CD8-positive, alpha-beta memory T cell (primary cell): Measurements from ENCODE around the gene HYAL4. TPM values are rescaled to one million over a fixed set of nuclear protein-coding genes. Genes with fewer than 3 reads are reported as not detected.
"Not testable (repeated sequence)": the region's sequence is repeated elsewhere in the genome, so short reads cannot be mapped to it uniquely, and the experiment has no call there.

Experiments used
- CTCF ChIA-PET: fragments of 350-600 bp; sonication (Branson Sonifier 250); formaldehyde crosslinking; loops from one replicate; lab custom pipeline; 2021; ENCODE audit warnings: antibody characterized with exemption; lab: Charles Lee
- POLR2A ChIA-PET: fragments of 350-600 bp; sonication (Branson Sonifier 250); formaldehyde crosslinking; loops from one replicate; lab custom pipeline; 2021; ENCODE audit warnings: antibody characterized with exemption; lab: Charles Lee
- DNase-seq, 5 donors: peaks; one replicate each; pipeline versions ENCODE4 v3.0.0 to v3.0.0-alpha.2; 2020 to 2022; ENCODE audit warnings: mixed read lengths in 1 of 5
- H3K27ac ChIP-seq: one replicate; pipeline ENCODE4 v1.7.0; 2013; ENCODE audit warnings: low read depth, mild to moderate bottlenecking, low read length, moderate library complexity
- H3K27me3 ChIP-seq: 2 replicates; pipeline ENCODE4 v1.7.0; 2013; ENCODE audit warnings: low read length, mild to moderate bottlenecking; ENCODE audit not compliant: insufficient read depth, poor library complexity, severe bottlenecking
- H3K36me3 ChIP-seq: 2 replicates; pipeline ENCODE4 v1.7.0; 2013; ENCODE audit warnings: mild to moderate bottlenecking, low read length, moderate library complexity; ENCODE audit not compliant: insufficient read depth
- H3K4me1 ChIP-seq: 2 replicates; pipeline ENCODE4 v1.7.0; 2013; ENCODE audit warnings: mild to moderate bottlenecking, low read length, moderate library complexity; ENCODE audit not compliant: insufficient read depth
- H3K4me3 ChIP-seq: 2 replicates; pipeline ENCODE4 v1.7.0; 2013; ENCODE audit warnings: mild to moderate bottlenecking, low read length
- H3K9me3 ChIP-seq: 2 replicates; pipeline ENCODE4 v1.7.0; 2013; ENCODE audit warnings: mild to moderate bottlenecking, low read length
- H3K27ac Mint-ChIP-seq, 8 donors: one replicate each; pipeline ENCODE4 v1.8.0; 2020 to 2021; ENCODE audit warnings: mixed read lengths in 8 of 8, mild to moderate bottlenecking in 6 of 8, inconsistent platforms in 3 of 8, moderate library complexity in 3 of 8
- H3K27me3 Mint-ChIP-seq, 2 donors: one replicate each; pipeline ENCODE4 v1.8.0; 2020 to 2021; ENCODE audit warnings: mixed read lengths in 2 of 2, mild to moderate bottlenecking in 1 of 2, moderate library complexity in 1 of 2
- H3K36me3 Mint-ChIP-seq, 3 donors: one replicate each; pipeline ENCODE4 v1.8.0; 2020 to 2021; ENCODE audit warnings: mixed read lengths in 3 of 3, inconsistent platforms in 1 of 3, mild to moderate bottlenecking in 1 of 3
- H3K4me1 Mint-ChIP-seq, 3 donors: one replicate each; pipeline ENCODE4 v1.8.0; 2020 to 2021; ENCODE audit warnings: mixed read lengths in 3 of 3, inconsistent platforms in 1 of 3, mild to moderate bottlenecking in 1 of 3
- H3K4me3 Mint-ChIP-seq, 7 donors: one replicate each; pipeline ENCODE4 v1.8.0; 2020 to 2021; ENCODE audit warnings: mixed read lengths in 7 of 7, mild to moderate bottlenecking in 6 of 7, moderate library complexity in 4 of 7, inconsistent platforms in 2 of 7
- H3K9me3 Mint-ChIP-seq, 5 donors: one replicate each; pipeline ENCODE4 v1.8.0; 2020 to 2022; ENCODE audit warnings: mixed read lengths in 5 of 5, mild to moderate bottlenecking in 3 of 5, moderate library complexity in 2 of 5, inconsistent platforms in 1 of 5
- polyA plus RNA-seq: library from polyadenylated mRNA; unstranded; fragments of 300-500 nt; fragmentation: Illumina TruSeq; gene quantifications from one replicate; pipeline ENCODE4 v1.2.3, GENCODE V29; 2021
- total RNA-seq, 2 experiments: library from RNA; stranded (reverse); gene quantifications; one replicate each; pipeline ENCODE4 v1.2.3, GENCODE V29; 2021

The HYAL4 gene
- total and polyA plus RNA-seq, 3 experiments from 2014 or later: not detected

- Mint-ChIP-seq H3K27me3 (peaks cover 1 to 12% of the 10 kb centered on the region in 2 donors), H3K4me1 (no peaks in the 10 kb centered on the region), H3K27ac (no peak overlapping the region), H3K9me3 (no peaks in the 10 kb centered on the region), H3K4me3 (no peak overlapping the region), H3K36me3 (no peaks in the 10 kb centered on the region)
- Histone ChIP-seq H3K9me3 (no peaks in the 10 kb centered on the region), H3K36me3 (no peaks in the 10 kb centered on the region), H3K27ac (no peak overlapping the region), H3K4me3 (no peak overlapping the region), H3K4me1 (no peaks in the 10 kb centered on the region), H3K27me3 (no peaks in the 10 kb centered on the region)
- CTCF ChIA-PET: interaction anchor here (2.1 kb wide), 1 partner anchor 14 kb away, joined by 5 read pairs; no protein-coding TSS in a partner anchor
- POLR2A ChIA-PET: no interaction called here
- no peak for DNase-seq
These were observed 34.7 kb downstream of the HYAL4 start for GRCh38 chr7:123879628-123880027.

- H3K4me3 ChIP-seq: no peak overlapping the region
- no peaks in the 10 kb centered on the region for H3K36me3 ChIP-seq
- H3K27ac ChIP-seq: no peak overlapping the region
- Mint-ChIP-seq H3K4me1 (no peaks in the 10 kb centered on the region), H3K27ac (no peak overlapping the region), H3K9me3 (no peaks in the 10 kb centered on the region), H3K27me3 (peaks cover 1 to 6% of the 10 kb centered on the region in 2 donors), H3K4me3 (no peak overlapping the region), H3K36me3 (no peaks in the 10 kb centered on the region)
- CTCF ChIA-PET: no interaction called here
- no peaks in the 10 kb centered on the region for H3K9me3 ChIP-seq
- POLR2A ChIA-PET: no interaction called here
- no peaks in the 10 kb centered on the region for H3K4me1 ChIP-seq
- DNase-seq: no peak
- no peaks in the 10 kb centered on the region for H3K27me3 ChIP-seq
These were observed 36.3 kb downstream of the HYAL4 start for GRCh38 chr7:123881300-123881699.

DNA sequence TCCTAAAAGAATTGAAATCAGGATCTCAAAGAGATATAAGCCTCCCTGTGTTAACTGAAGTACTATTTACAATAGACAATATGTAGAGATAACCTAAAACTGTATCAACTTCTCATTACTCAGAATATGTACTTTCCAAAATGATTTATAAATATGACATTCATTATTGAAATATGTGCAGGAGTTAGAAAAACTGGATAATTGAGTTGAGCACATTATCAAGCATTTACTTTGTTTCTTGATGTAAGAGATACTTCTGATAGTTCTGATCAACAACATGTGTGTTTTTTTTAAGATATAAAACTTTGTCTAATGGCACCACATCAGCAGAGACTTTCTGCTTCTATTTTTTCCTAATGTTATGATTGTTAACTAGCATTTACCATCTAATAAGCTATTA is 38.2 kb downstream of the HYAL4 start:
- Histone ChIP-seq H3K9me3 (no peaks in the 10 kb centered on the region), H3K4me1 (no peaks in the 10 kb centered on the region), H3K27ac (no peak overlapping the region), H3K27me3 (no peaks in the 10 kb centered on the region), H3K4me3 (no peak overlapping the region), H3K36me3 (no peaks in the 10 kb centered on the region)
- ChIA-PET CTCF (no interaction called here), POLR2A (no interaction called here)
- Mint-ChIP-seq H3K27ac (no peak overlapping the region), H3K27me3 (peaks cover 1 to 6% of the 10 kb centered on the region in 2 donors), H3K36me3 (no peaks in the 10 kb centered on the region), H3K4me3 (no peak overlapping the region), H3K9me3 (no peaks in the 10 kb centered on the region), H3K4me1 (no peaks in the 10 kb centered on the region)
- no peak for DNase-seq

- POLR2A ChIA-PET: no interaction called here
- no peaks in the 10 kb centered on the region for H3K36me3 ChIP-seq
- CTCF ChIA-PET: no interaction called here
- H3K27me3 ChIP-seq: no peaks in the 10 kb centered on the region
- Mint-ChIP-seq H3K4me3 (no peak overlapping the region), H3K4me1 (no peaks in the 10 kb centered on the region), H3K36me3 (no peaks in the 10 kb centered on the region), H3K27me3 (peaks cover 0 to 1% of the 10 kb centered on the region in 2 donors), H3K27ac (no peak overlapping the region), H3K9me3 (peaks cover 0 to 8% (median 4%) of the 10 kb centered on the region in 5 donors)
- no peak overlapping the region for H3K4me3 ChIP-seq
- H3K27ac ChIP-seq: no peak overlapping the region
- no peaks in the 10 kb centered on the region for H3K9me3 ChIP-seq
- no peaks in the 10 kb centered on the region for H3K4me1 ChIP-seq
- DNase-seq: no peak
These were observed 43.2 kb downstream of the HYAL4 start for GRCh38 chr7:123888192-123888591.

DNA sequence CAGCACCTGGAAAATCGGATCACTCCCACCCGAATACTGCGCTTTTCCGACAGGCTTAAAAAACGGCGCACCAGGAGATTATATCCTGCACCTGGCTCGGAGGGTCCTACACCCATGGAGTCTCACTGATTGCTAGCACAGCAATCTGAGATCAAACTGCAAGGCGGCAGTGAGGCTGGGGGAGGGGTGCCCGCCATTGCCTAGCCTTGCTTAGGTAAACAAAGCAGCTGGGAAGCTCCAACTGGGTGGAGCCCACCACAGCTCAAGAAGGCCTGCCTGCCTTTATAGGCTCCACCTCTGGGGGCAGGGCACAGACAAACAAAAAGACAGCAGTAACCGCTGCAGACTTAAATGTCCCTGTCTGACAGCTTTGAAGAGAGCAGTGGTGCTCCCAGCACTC is 49.8 kb downstream of the HYAL4 start:
- CTCF ChIA-PET, H3K27ac Mint-ChIP-seq, H3K36me3 Mint-ChIP-seq, H3K27ac ChIP-seq, POLR2A ChIA-PET, H3K27me3 Mint-ChIP-seq, H3K4me3 ChIP-seq, H3K4me1 ChIP-seq, H3K4me3 Mint-ChIP-seq, H3K36me3 ChIP-seq, H3K27me3 ChIP-seq, H3K4me1 Mint-ChIP-seq, H3K9me3 ChIP-seq, DNase-seq: not testable (repeated sequence)
- H3K9me3 Mint-ChIP-seq: peaks cover 6 to 21% (median 13%) of the 10 kb centered on the region in 5 donors

DNA sequence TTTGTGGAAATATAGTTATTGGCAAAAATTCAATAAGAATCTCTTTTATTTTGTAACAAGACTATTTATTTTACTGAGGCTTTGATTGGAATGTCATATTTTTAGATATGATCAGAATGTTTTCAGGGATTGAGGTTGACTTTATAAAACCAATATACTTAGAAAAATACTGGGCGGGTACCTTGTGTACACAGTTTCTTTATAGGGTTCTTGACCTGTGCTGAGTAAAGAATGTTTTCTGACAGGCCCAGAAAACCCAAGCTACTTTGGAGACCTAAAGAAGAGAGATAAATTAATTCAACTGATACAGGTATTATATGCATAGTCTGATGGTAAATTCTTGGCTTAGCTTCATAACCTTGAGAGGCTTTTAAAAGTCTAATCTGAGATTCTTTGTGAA is 56.1 kb downstream of the HYAL4 start:
- no peak for DNase-seq
- Mint-ChIP-seq H3K36me3 (no peaks in the 10 kb centered on the region), H3K27ac (no peak overlapping the region), H3K27me3 (no peaks in the 10 kb centered on the region), H3K4me3 (no peak overlapping the region), H3K4me1 (no peaks in the 10 kb centered on the region), H3K9me3 (peaks cover 0 to 6% (median 2%) of the 10 kb centered on the region in 5 donors)
- H3K9me3 ChIP-seq: no peaks in the 10 kb centered on the region
- no peak overlapping the region for H3K27ac ChIP-seq
- H3K36me3 ChIP-seq: no peaks in the 10 kb centered on the region
- H3K4me3 ChIP-seq: no peak overlapping the region
- H3K4me1 ChIP-seq: no peaks in the 10 kb centered on the region
- no peaks in the 10 kb centered on the region for H3K27me3 ChIP-seq
- CTCF ChIA-PET: no interaction called here
- POLR2A ChIA-PET: no interaction called here

- Histone ChIP-seq H3K9me3 (no peaks in the 10 kb centered on the region), H3K27ac (no peak overlapping the region), H3K4me1 (no peaks in the 10 kb centered on the region), H3K4me3 (no peak overlapping the region), H3K36me3 (no peaks in the 10 kb centered on the region), H3K27me3 (no peaks in the 10 kb centered on the region)
- Mint-ChIP-seq H3K27ac (no peak overlapping the region), H3K36me3 (no peaks in the 10 kb centered on the region), H3K27me3 (no peaks in the 10 kb centered on the region), H3K9me3 (peaks cover 0 to 3% (median 0%) of the 10 kb centered on the region in 5 donors), H3K4me1 (no peaks in the 10 kb centered on the region), H3K4me3 (no peak overlapping the region)
- ChIA-PET POLR2A (no interaction called here), CTCF (no interaction called here)
- no peak for DNase-seq
These were observed 60.7 kb downstream of the HYAL4 start for GRCh38 chr7:123905714-123906113.

DNA sequence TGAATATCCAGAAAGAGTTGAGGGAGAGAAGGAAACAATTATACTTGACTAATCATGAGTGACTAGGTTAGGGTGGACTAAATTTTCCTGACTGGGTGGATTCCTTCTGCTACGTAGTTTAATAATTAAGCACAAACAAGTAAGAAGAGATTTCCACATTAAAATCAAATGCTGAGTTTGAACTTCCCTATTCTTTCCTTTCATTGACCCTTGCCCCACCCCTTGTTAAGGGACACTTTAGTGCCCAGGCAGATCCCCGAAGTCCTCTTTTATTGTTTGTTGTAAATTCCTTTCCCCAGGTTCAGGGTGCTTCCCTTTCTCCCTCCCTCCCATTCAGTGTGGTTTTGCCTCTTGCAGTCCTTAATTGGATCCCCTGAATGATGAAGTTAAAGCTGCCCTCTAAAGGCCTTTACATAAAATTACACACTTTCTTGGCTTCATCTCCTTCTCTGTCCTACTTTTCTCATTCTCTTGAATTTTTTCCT is 71.3 kb downstream of the HYAL4 start:
- H3K27ac ChIP-seq: no peak overlapping the region
- ChIA-PET CTCF (no interaction called here), POLR2A (no interaction called here)
- no peaks in the 10 kb centered on the region for H3K4me1 ChIP-seq
- no peaks in the 10 kb centered on the region for H3K9me3 ChIP-seq
- no peak overlapping the region for H3K27ac Mint-ChIP-seq
- H3K27me3 ChIP-seq: no peaks in the 10 kb centered on the region
- H3K4me3 ChIP-seq: no peak overlapping the region
- no peaks in the 10 kb centered on the region for H3K36me3 ChIP-seq
- no peak for DNase-seq
- H3K27me3 Mint-ChIP-seq: peaks cover 0 to 2% of the 10 kb centered on the region in 2 donors
- H3K9me3 Mint-ChIP-seq: no peaks in the 10 kb centered on the region
- H3K4me1 Mint-ChIP-seq: no peaks in the 10 kb centered on the region
- no peaks in the 10 kb centered on the region for H3K36me3 Mint-ChIP-seq
- no peak overlapping the region for H3K4me3 Mint-ChIP-seq

- H3K4me3 Mint-ChIP-seq: no peak overlapping the region
- Histone ChIP-seq H3K4me1 (no peaks in the 10 kb centered on the region), H3K9me3 (no peaks in the 10 kb centered on the region), H3K4me3 (no peak overlapping the region), H3K27me3 (no peaks in the 10 kb centered on the region), H3K27ac (no peak overlapping the region), H3K36me3 (no peaks in the 10 kb centered on the region)
- DNase-seq: no peak
- no peaks in the 10 kb centered on the region for H3K4me1 Mint-ChIP-seq
- no peak overlapping the region for H3K27ac Mint-ChIP-seq
- peaks cover 0 to 2% of the 10 kb centered on the region in 2 donors for H3K27me3 Mint-ChIP-seq
- H3K36me3 Mint-ChIP-seq: no peaks in the 10 kb centered on the region
- POLR2A ChIA-PET: no interaction called here
- CTCF ChIA-PET: no interaction called here
- peaks cover 0 to 2% (median 0%) of the 10 kb centered on the region in 5 donors for H3K9me3 Mint-ChIP-seq
These were observed 72.9 kb downstream of the HYAL4 start for GRCh38 chr7:123917878-123918277.
